Measurements from ENCODE around the gene RUNX1.

The RUNX1 gene

GRCh38 chr21:34946385-34946840 is 102.7 kb downstream of the RUNX1 start:
- DNase-seq (ENCODE audit: low spot score): no peak

- DNase-seq (ENCODE audit: low spot score): no peak
These were observed 103.8 kb downstream of the RUNX1 start for GRCh38 chr21:34945288-34945687.

- no peak for DNase-seq (ENCODE audit: low spot score)
These were observed 104.9 kb downstream of the RUNX1 start for GRCh38 chr21:34944015-34944755.

- DNase-seq (ENCODE audit: low spot score): no peak
These were observed 106.2 kb downstream of the RUNX1 start for GRCh38 chr21:34942911-34943310.

GRCh38 chr21:34941162-34941561 is 107.9 kb downstream of the RUNX1 start:
- peak; percentile 56 for DNase-seq (ENCODE audit: low spot score)

GRCh38 chr21:34939673-34940331 is 109.3 kb downstream of the RUNX1 start:
- DNase-seq (ENCODE audit: low spot score): no peak

GRCh38 chr21:34938089-34938764 is 110.9 kb downstream of the RUNX1 start:
- no peak for DNase-seq (ENCODE audit: low spot score)

GRCh38 chr21:34936883-34937563 is 112.1 kb downstream of the RUNX1 start:
- DNase-seq (ENCODE audit: low spot score): peak; percentile 29

GRCh38 chr21:34936371-34936789 is 112.7 kb downstream of the RUNX1 start:
- no peak for DNase-seq (ENCODE audit: low spot score)

GRCh38 chr21:34935898-34936297 is 113.2 kb downstream of the RUNX1 start:
- no peak for DNase-seq (ENCODE audit: low spot score)

- DNase-seq (ENCODE audit: low spot score): no peak
These were observed 113.7 kb downstream of the RUNX1 start for GRCh38 chr21:34935452-34935851.

- DNase-seq (ENCODE audit: low spot score): no peak
These were observed 114.8 kb downstream of the RUNX1 start for GRCh38 chr21:34934350-34934749.

GRCh38 chr21:34933609-34934335 is 115.3 kb downstream of the RUNX1 start:
- DNase-seq (ENCODE audit: low spot score): no peak

- DNase-seq (ENCODE audit: low spot score): no peak
These were observed 116.9 kb downstream of the RUNX1 start for GRCh38 chr21:34932233-34932632.

- no peak for DNase-seq (ENCODE audit: low spot score)
These were observed 118.1 kb downstream of the RUNX1 start for GRCh38 chr21:34930971-34931370.

- peak; percentile 63 for DNase-seq (ENCODE audit: low spot score)
These were observed 120.5 kb downstream of the RUNX1 start for GRCh38 chr21:34928637-34929036.

GRCh38 chr21:34927992-34928391 is 121.1 kb downstream of the RUNX1 start:
- no peak for DNase-seq (ENCODE audit: low spot score)

- DNase-seq (ENCODE audit: low spot score): no peak
These were observed 122.2 kb downstream of the RUNX1 start for GRCh38 chr21:34926803-34927467.

GRCh38 chr21:34925597-34925996 is 123.5 kb downstream of the RUNX1 start:
- no peak for DNase-seq (ENCODE audit: low spot score)

GRCh38 chr21:34924771-34925419 is 124.2 kb downstream of the RUNX1 start:
- no peak for DNase-seq (ENCODE audit: low spot score)

GRCh38 chr21:34924194-34924593 is 124.9 kb downstream of the RUNX1 start:
- DNase-seq (ENCODE audit: low spot score): no peak
